Gastrocnemius medialis (tissue), 4 donors: Measurements from ENCODE around the gene DRC1.

ENCODE experiments used
- POLR2A ChIP-seq, 2 donors: fragments of 450-650 bp; IDR thresholded peaks; one replicate each; pipeline ENCODE4 v1.6.1; 2017; ENCODE audit warnings: antibody characterized with exemption in 2 of 2, mild to moderate bottlenecking in 2 of 2, moderate library complexity in 2 of 2
- TF ChIP-seq, protein P1 (sequence below), 5 experiments: fragments of 450-650 bp in 3 of 5; fragments of 200-600 bp in 2 of 5; sonication (generic) in 2 of 5; IDR thresholded peaks in 4 of 5; conservative IDR thresholded peaks in 1 of 5; 1 replicate in 4 of 5; 2 replicates in 1 of 5; pipeline ENCODE4 v1.5.1; 2016 to 2019; ENCODE audit warnings: antibody characterized with exemption in 5 of 5, mild to moderate bottlenecking in 3 of 5, moderate library complexity in 3 of 5

GRCh38 chr2:26506279-26506678, 104.6 kb downstream of the DRC1 start:
- TF ChIP-seq, protein P1, sequence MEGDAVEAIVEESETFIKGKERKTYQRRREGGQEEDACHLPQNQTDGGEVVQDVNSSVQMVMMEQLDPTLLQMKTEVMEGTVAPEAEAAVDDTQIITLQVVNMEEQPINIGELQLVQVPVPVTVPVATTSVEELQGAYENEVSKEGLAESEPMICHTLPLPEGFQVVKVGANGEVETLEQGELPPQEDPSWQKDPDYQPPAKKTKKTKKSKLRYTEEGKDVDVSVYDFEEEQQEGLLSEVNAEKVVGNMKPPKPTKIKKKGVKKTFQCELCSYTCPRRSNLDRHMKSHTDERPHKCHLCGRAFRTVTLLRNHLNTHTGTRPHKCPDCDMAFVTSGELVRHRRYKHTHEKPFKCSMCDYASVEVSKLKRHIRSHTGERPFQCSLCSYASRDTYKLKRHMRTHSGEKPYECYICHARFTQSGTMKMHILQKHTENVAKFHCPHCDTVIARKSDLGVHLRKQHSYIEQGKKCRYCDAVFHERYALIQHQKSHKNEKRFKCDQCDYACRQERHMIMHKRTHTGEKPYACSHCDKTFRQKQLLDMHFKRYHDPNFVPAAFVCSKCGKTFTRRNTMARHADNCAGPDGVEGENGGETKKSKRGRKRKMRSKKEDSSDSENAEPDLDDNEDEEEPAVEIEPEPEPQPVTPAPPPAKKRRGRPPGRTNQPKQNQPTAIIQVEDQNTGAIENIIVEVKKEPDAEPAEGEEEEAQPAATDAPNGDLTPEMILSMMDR (IDR thresholded peaks at IDR 0.05 in 4 of 5, conservative IDR thresholded peaks at IDR 0.05 in 1 of 5) = no peak
- no peak for TF ChIP-seq POLR2A (IDR thresholded peaks at IDR 0.05)
